ENCODE data around the gene ACOX3. TPM values are rescaled to one million over a fixed set of nuclear protein-coding genes. Genes with fewer than 3 reads are reported as not detected.
"Not testable (repeated sequence)": the region's sequence is repeated elsewhere in the genome, so short reads cannot be mapped to it uniquely, and the experiment has no call there.

The ACOX3 gene
- total RNA-seq, 1 experiment from 2014 or later, result 17.9 TPM

GRCh38 chr4:8342651-8343261 lies 97.8 kb downstream of the ACOX3 start:
- Mint-ChIP-seq H3K27me3 (ENCODE audit: insufficient read depth, unreplicated experiment) (no peaks in the 10 kb centered on the region), H3K4me3 (ENCODE audit: unreplicated experiment) (no peak overlapping the region), H3K4me1 (ENCODE audit: insufficient read depth, unreplicated experiment) (no peaks in the 10 kb centered on the region), H3K27ac (ENCODE audit: low read depth, unreplicated experiment) (no peak overlapping the region), H3K36me3 (ENCODE audit: insufficient read depth, unreplicated experiment) (no peaks in the 10 kb centered on the region), H3K9me3 (ENCODE audit: unreplicated experiment) (peaks cover 12% of the 10 kb centered on the region)
- POLR2A ChIA-PET, result no interaction called here
- BruUV-seq (replicated peaks), result no TSS peak
- DNase-seq (ENCODE audit: unreplicated experiment), result no peak
- CTCF ChIA-PET, result no interaction called here
- no peak for TF ChIP-seq CTCF (IDR thresholded peaks at IDR 0.05; ENCODE audit: unreplicated experiment)
- intact Hi-C loops (cut with micrococcal nuclease), result no loop called here

- intact Hi-C loops (cut with micrococcal nuclease), result no loop called here
- H3K4me3 Mint-ChIP-seq (ENCODE audit: unreplicated experiment), result no peak overlapping the region
- H3K27ac Mint-ChIP-seq (ENCODE audit: low read depth, unreplicated experiment), result no peak overlapping the region
- no peaks in the 10 kb centered on the region for H3K27me3 Mint-ChIP-seq (ENCODE audit: insufficient read depth, unreplicated experiment)
- no peaks in the 10 kb centered on the region for H3K36me3 Mint-ChIP-seq (ENCODE audit: insufficient read depth, unreplicated experiment)
- H3K4me1 Mint-ChIP-seq (ENCODE audit: insufficient read depth, unreplicated experiment), result peaks cover 4% of the 10 kb centered on the region
- POLR2A ChIA-PET, result no interaction called here
- BruUV-seq (replicated peaks), result no TSS peak
- TF ChIP-seq CTCF (IDR thresholded peaks at IDR 0.05; ENCODE audit: unreplicated experiment), result no peak
- no peak for DNase-seq (ENCODE audit: unreplicated experiment)
- peaks cover 12% of the 10 kb centered on the region for H3K9me3 Mint-ChIP-seq (ENCODE audit: unreplicated experiment)
- CTCF ChIA-PET, result no interaction called here
Observed at GRCh38 chr4:8341691-8342090, 98.8 kb downstream of the ACOX3 start.

- H3K9me3 Mint-ChIP-seq (ENCODE audit: unreplicated experiment), result peaks cover 12% of the 10 kb centered on the region
- POLR2A ChIA-PET; H3K4me3 Mint-ChIP-seq (ENCODE audit: unreplicated experiment); H3K36me3 Mint-ChIP-seq (ENCODE audit: insufficient read depth, unreplicated experiment); H3K27me3 Mint-ChIP-seq (ENCODE audit: insufficient read depth, unreplicated experiment); H3K27ac Mint-ChIP-seq (ENCODE audit: low read depth, unreplicated experiment); H3K4me1 Mint-ChIP-seq (ENCODE audit: insufficient read depth, unreplicated experiment); intact Hi-C loops (cut with micrococcal nuclease); DNase-seq (ENCODE audit: unreplicated experiment); BruUV-seq (replicated peaks); CTCF ChIA-PET: not testable (repeated sequence)
Observed at GRCh38 chr4:8341281-8341680, 99.2 kb downstream of the ACOX3 start.

- ChIA-PET CTCF (no interaction called here), POLR2A (no interaction called here)
- no peak for DNase-seq (ENCODE audit: unreplicated experiment)
- no peak for TF ChIP-seq CTCF (IDR thresholded peaks at IDR 0.05; ENCODE audit: unreplicated experiment)
- peaks cover 12% of the 10 kb centered on the region for H3K9me3 Mint-ChIP-seq (ENCODE audit: unreplicated experiment)
- no TSS peak for BruUV-seq (replicated peaks)
- no peak overlapping the region for H3K27ac Mint-ChIP-seq (ENCODE audit: low read depth, unreplicated experiment)
- intact Hi-C loops (cut with micrococcal nuclease), result no loop called here
- H3K4me3 Mint-ChIP-seq (ENCODE audit: unreplicated experiment), result no peak overlapping the region
- no peaks in the 10 kb centered on the region for H3K27me3 Mint-ChIP-seq (ENCODE audit: insufficient read depth, unreplicated experiment)
- H3K36me3 Mint-ChIP-seq (ENCODE audit: insufficient read depth, unreplicated experiment), result no peaks in the 10 kb centered on the region
- H3K4me1 Mint-ChIP-seq (ENCODE audit: insufficient read depth, unreplicated experiment), result peaks cover 10% of the 10 kb centered on the region
Observed at GRCh38 chr4:8340781-8341241, 99.7 kb downstream of the ACOX3 start.

All from MCF 10A (cell line).